DOHH2 (cell line): ENCODE results near the gene GNG14.
A peak's percentile ranks its signal among the peaks of the same experiment; 100 is the strongest.

Experiments
- H3F3A ChIP-seq: fragments of 200-600 bp; sonication (generic), shearing (Covaris generic); 2 replicates; pipeline ENCODE4 v1.6.0; 2016; ENCODE audit warnings: antibody characterized with exemption, mild to moderate bottlenecking; ENCODE audit not compliant: control insufficient read depth, insufficient read depth
- H3K27ac ChIP-seq: fragments of 200-600 bp; sonication (generic); 2 replicates; pipeline ENCODE4 v1.5.1; 2014; ENCODE audit warnings: low read depth, mild to moderate bottlenecking, low read length, moderate library complexity
- H3K27me3 ChIP-seq: fragments of 200-600 bp; sonication (generic); 2 replicates; pipeline ENCODE4 v1.6.1; 2014; ENCODE audit warnings: mild to moderate bottlenecking, low read length, mixed read lengths; ENCODE audit not compliant: control insufficient read depth
- H3K36me3 ChIP-seq: fragments of 200-600 bp; sonication (generic); 2 replicates; pipeline ENCODE4 v1.6.1; 2014; ENCODE audit warnings: mild to moderate bottlenecking, low read length, moderate library complexity, mixed read lengths; ENCODE audit not compliant: control insufficient read depth
- H3K4me1 ChIP-seq: fragments of 200-600 bp; sonication (generic); 2 replicates; pipeline ENCODE4 v1.6.1; 2014; ENCODE audit warnings: mild to moderate bottlenecking, low read length, mixed read lengths; ENCODE audit not compliant: control insufficient read depth
- H3K4me2 ChIP-seq: fragments of 200-600 bp; sonication (generic); 2 replicates; pipeline ENCODE4 v1.6.0; 2014; ENCODE audit warnings: mild to moderate bottlenecking, low read length, moderate library complexity
- H3K4me3 ChIP-seq: fragments of 200-600 bp; sonication (generic); 2 replicates; pipeline ENCODE4 v1.5.1; 2014; ENCODE audit warnings: mild to moderate bottlenecking, low read length, mixed read lengths
- H3K79me2 ChIP-seq: fragments of 200-600 bp; sonication (generic); 2 replicates; pipeline ENCODE4 v1.6.1; 2014; ENCODE audit warnings: mild to moderate bottlenecking, low read length, mixed read lengths; ENCODE audit not compliant: control insufficient read depth
- H3K9me2 ChIP-seq: fragments of 200-600 bp; sonication (generic); replicated peaks from 2 replicates; pipeline ENCODE4 v1.6.1; 2014; ENCODE audit warnings: mild to moderate bottlenecking, low read length, mixed read lengths; ENCODE audit not compliant: control insufficient read depth
- H3K9me3 ChIP-seq: fragments of 200-600 bp; sonication (generic); 2 replicates; pipeline ENCODE4 v1.6.1; 2014; ENCODE audit warnings: antibody characterized with exemption, low read length, mixed read lengths; ENCODE audit not compliant: control insufficient read depth, insufficient read depth
- H4K20me1 ChIP-seq: fragments of 200-600 bp; sonication (generic); 2 replicates; pipeline ENCODE4 v1.6.0; 2014; ENCODE audit warnings: low read depth, mild to moderate bottlenecking, antibody characterized with exemption, low read length, moderate library complexity; ENCODE audit not compliant: control insufficient read depth, insufficient read depth
- EZH2phosphoT487 ChIP-seq: fragments of 200-600 bp; sonication (generic); IDR thresholded peaks from 2 replicates; pipeline ENCODE4 v1.6.1; 2017; ENCODE audit warnings: borderline replicate concordance, mild to moderate bottlenecking, antibody characterized with exemption, low read length, moderate library complexity, mixed read lengths
- TF ChIP-seq, protein P1 (sequence below): fragments of 200-600 bp; sonication (generic); IDR thresholded peaks from one replicate; pipeline ENCODE4 v1.5.1; 2014; ENCODE audit warnings: antibody characterized with exemption, mild to moderate bottlenecking, low read depth, low read length; ENCODE audit not compliant: poor library complexity, severe bottlenecking

Gene GNG14

DNA sequence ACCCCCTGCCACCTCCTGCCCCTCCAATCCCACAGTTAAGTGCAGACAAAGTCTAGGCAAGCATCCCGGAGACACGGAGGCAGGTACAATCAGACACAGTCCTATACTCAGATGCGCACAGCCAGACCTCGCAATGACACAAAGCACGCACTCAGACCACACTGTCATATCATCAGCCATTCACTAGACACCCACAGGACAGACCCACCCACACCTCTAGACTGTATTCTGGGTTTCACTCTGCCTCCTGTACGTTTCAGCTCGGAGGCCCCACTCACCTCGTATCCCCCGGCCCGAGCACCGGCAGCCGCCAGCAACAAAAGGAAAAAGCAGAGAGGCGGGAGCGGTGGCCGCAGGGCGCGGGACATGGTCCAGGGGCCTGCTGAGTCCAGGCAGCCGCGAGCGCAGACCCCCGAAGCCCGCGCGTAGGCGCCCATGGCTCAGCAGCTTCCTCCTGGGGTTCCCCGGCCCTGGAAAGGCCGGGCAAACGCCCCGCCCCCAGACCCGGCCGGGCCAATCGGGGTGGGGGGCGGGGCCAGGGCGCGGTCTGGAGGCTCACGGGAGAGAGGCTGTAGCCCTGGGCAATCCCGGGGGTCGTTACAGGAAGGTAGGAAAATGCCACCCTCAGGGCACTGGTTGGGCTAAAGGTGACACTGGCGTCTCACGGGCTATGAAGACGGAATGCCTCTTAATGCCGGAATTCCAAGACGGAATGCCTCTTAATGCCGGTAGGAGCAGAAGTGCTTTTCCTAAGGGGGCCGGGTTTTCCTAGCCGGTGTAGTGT is 21.3 kb upstream of the GNG14 start, which contains the start of the genes MAN2B1 and WDR83:
MAN2B1 (minus strand) TSS at position 478 of the 784 bp plus-strand sequence; CDS start at position 437, 41 bp downstream.
WDR83 (plus strand) TSS at position 543 of the 784 bp plus-strand sequence. CDS start 2,984 bp downstream, outside the sequence.
- Histone ChIP-seq H3K4me2 (peak within 1 kb of the TSS; percentile 92), H4K20me1 (no peaks in the 10 kb centered on the region), H3K4me1 (peaks cover 46% of the 10 kb centered on the region), H3K9me3 (no peaks in the 10 kb centered on the region), H3K27me3 (no peaks in the 10 kb centered on the region), H3K9me2 (no peaks in the 10 kb centered on the region), H3F3A (0 out of 2 replicates have a peak, but pooled peaks cover 3% of the 10 kb centered on the region), H3K4me3 (peak within 1 kb of the TSS; percentile 98), H3K79me2 (peaks cover 60% of the 10 kb centered on the region), H3K36me3 (peaks cover 31% of the 10 kb centered on the region), H3K27ac (peak within 1 kb of the TSS; percentile 41)
- TF ChIP-seq, protein P1, sequence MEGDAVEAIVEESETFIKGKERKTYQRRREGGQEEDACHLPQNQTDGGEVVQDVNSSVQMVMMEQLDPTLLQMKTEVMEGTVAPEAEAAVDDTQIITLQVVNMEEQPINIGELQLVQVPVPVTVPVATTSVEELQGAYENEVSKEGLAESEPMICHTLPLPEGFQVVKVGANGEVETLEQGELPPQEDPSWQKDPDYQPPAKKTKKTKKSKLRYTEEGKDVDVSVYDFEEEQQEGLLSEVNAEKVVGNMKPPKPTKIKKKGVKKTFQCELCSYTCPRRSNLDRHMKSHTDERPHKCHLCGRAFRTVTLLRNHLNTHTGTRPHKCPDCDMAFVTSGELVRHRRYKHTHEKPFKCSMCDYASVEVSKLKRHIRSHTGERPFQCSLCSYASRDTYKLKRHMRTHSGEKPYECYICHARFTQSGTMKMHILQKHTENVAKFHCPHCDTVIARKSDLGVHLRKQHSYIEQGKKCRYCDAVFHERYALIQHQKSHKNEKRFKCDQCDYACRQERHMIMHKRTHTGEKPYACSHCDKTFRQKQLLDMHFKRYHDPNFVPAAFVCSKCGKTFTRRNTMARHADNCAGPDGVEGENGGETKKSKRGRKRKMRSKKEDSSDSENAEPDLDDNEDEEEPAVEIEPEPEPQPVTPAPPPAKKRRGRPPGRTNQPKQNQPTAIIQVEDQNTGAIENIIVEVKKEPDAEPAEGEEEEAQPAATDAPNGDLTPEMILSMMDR, result no peak

DNA sequence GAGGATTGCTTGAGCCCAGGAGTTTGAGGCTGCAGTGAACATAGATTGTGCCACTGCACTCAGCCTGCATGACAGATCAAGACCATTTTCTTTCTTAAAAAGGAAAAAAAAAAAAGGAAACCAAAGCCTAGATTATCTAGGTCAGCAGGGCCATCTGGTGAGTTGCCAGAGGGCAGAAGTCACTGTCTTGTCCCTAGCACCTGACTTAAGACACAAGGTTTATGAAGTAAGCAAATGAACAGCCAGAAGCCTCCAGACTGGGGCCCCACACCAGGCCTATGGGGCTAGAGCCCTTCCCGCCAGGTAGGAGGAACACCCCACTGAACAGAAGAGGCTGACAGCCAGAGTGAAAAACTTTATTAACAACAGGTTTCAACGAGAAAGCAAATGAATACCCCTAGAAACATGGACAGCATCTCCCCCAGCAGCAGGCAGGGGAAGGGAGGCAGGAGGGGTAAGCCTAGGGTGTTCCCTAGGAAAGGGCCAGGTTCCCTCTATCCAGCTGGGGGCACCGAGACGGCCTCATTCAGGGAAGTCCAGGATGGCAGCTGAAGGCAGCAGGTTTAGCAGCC is 20.0 kb upstream of the GNG14 start:
- no peak overlapping the region for H3K27ac ChIP-seq
- H3K36me3 ChIP-seq, result peaks cover 37% of the 10 kb centered on the region
- 0 out of 2 replicates have a peak, but pooled peaks cover 3% of the 10 kb centered on the region for H3F3A ChIP-seq
- no peak for TF ChIP-seq EZH2phosphoT487
- TF ChIP-seq, protein P1, result no peak
- H3K4me1 ChIP-seq, result peaks cover 46% of the 10 kb centered on the region
- H3K79me2 ChIP-seq, result peaks cover 63% of the 10 kb centered on the region
- no peaks in the 10 kb centered on the region for H3K9me2 ChIP-seq
- peak overlapping the region; percentile 89 for H3K4me3 ChIP-seq
- no peaks in the 10 kb centered on the region for H4K20me1 ChIP-seq
- no peaks in the 10 kb centered on the region for H3K9me3 ChIP-seq
- peak overlapping the region; percentile 92 for H3K4me2 ChIP-seq
- H3K27me3 ChIP-seq, result no peaks in the 10 kb centered on the region

DNA sequence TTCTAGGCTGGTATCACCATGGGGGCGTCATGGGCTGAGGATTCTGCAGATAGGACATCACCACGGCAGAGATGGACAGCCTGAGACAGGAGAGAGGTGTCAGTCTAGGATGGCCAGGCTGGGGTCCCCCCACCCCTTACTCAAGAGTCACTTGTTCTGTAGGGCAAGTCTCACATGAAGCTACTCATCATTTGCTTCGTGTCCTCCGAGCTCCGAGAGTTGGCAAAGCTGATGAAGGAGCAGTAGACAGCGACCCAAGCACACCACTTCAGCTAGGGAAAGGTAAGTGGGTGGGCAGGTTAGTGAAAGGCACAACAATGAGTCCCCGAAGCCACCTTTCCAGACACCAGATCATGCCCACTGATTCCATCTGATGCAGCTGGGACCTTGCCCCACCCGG is 19.5 kb upstream of the GNG14 start:
- no peak overlapping the region for H3K27ac ChIP-seq
- peaks cover 36% of the 10 kb centered on the region for H3K36me3 ChIP-seq
- peaks cover 63% of the 10 kb centered on the region for H3K79me2 ChIP-seq

More for the DNA sequence above, 19.5 kb upstream of the GNG14 start:
- no peaks in the 10 kb centered on the region for H4K20me1 ChIP-seq
- TF ChIP-seq, protein P1, result no peak
- TF ChIP-seq EZH2phosphoT487, result no peak
- no peaks in the 10 kb centered on the region for H3K9me2 ChIP-seq
- 0 out of 2 replicates have a peak, but pooled peaks cover 3% of the 10 kb centered on the region for H3F3A ChIP-seq
- H3K27me3 ChIP-seq, result no peaks in the 10 kb centered on the region
- peak overlapping the region; percentile 89 for H3K4me3 ChIP-seq
- no peaks in the 10 kb centered on the region for H3K9me3 ChIP-seq
- peaks cover 46% of the 10 kb centered on the region for H3K4me1 ChIP-seq
- H3K4me2 ChIP-seq, result peak overlapping the region; percentile 92
